Ectodermal cell (in vitro differentiated cells): ENCODE data around the gene IQSEC1.

Experiments used
- H3K27ac ChIP-seq: 2 replicates; pipeline ENCODE4 v1.7.0; 2013; ENCODE audit warnings: mild to moderate bottlenecking, low read depth, low read length; ENCODE audit not compliant: insufficient read depth, poor library complexity, severe bottlenecking
- H3K27me3 ChIP-seq: 2 replicates; pipeline ENCODE4 v1.7.0; 2013; ENCODE audit warnings: mild to moderate bottlenecking, low read length; ENCODE audit not compliant: insufficient read depth, control insufficient read depth, poor library complexity, severe bottlenecking
- H3K36me3 ChIP-seq: one replicate; pipeline ENCODE4 v1.7.0; 2013; ENCODE audit warnings: low read length; ENCODE audit not compliant: control insufficient read depth, insufficient read depth
- H3K4me1 ChIP-seq: one replicate; pipeline ENCODE4 v1.7.0; 2013; ENCODE audit warnings: low read length; ENCODE audit not compliant: control insufficient read depth, insufficient read depth
- H3K4me3 ChIP-seq: 2 replicates; pipeline ENCODE4 v1.7.0; 2013; ENCODE audit warnings: low read depth, low read length, control low read depth; ENCODE audit not compliant: insufficient read depth
- H3K9me3 ChIP-seq: 2 replicates; pipeline ENCODE4 v1.7.0; 2013; ENCODE audit warnings: mild to moderate bottlenecking, low read length, moderate library complexity; ENCODE audit not compliant: control insufficient read depth
- WGBS, 2 experiments: methylation state at CpG; one replicate each; pipeline ENCODE4 v1.1.7; 2013; ENCODE audit warnings: missing lambda C conversion rate in 2 of 2; 5-methylcytosine and 5-hydroxymethylcytosine counted together

IQSEC1 gene

DNA sequence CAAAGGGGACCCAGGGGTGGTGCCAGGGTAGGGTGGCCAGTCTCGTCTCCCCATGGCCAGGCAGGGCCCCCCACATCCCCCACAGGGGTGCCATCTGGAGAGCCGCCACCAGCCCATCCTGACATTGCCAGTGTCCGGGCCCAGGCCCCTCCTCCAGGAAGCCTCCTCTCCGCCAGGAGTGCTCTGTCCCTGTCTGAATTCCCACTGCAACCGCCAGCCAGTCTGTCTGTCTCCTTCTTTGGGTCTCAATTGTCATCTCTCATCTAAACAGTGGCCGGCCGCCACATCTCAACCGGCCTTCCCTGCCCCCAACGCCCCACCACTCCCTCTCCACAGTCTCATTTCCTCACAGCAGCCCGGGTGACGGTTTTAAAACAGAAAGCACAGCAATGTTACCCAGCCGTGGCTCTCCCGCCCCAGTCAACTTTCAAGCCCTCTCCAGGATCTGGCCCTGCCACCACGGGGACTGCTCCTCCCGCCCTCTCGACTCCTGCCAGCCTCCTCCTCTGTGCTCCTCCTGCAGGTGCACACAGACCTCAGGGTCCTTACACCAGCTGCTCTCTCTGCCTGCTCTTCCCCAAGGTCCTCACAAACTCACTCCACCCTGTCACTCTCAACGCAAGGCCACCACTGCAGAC is 57.0 kb downstream of the IQSEC1 start:
- no peak overlapping the region for H3K4me3 ChIP-seq
- H3K4me1 ChIP-seq = peaks cover 69% of the 10 kb centered on the region
- H3K36me3 ChIP-seq = no peaks in the 10 kb centered on the region
- WGBS, 2 experiments = 54 to 57% methylated on average over 17 of the region's 17 CpGs
- no peaks in the 10 kb centered on the region for H3K9me3 ChIP-seq
- no peaks in the 10 kb centered on the region for H3K27me3 ChIP-seq
- H3K27ac ChIP-seq = peak overlapping the region; percentile 26

DNA sequence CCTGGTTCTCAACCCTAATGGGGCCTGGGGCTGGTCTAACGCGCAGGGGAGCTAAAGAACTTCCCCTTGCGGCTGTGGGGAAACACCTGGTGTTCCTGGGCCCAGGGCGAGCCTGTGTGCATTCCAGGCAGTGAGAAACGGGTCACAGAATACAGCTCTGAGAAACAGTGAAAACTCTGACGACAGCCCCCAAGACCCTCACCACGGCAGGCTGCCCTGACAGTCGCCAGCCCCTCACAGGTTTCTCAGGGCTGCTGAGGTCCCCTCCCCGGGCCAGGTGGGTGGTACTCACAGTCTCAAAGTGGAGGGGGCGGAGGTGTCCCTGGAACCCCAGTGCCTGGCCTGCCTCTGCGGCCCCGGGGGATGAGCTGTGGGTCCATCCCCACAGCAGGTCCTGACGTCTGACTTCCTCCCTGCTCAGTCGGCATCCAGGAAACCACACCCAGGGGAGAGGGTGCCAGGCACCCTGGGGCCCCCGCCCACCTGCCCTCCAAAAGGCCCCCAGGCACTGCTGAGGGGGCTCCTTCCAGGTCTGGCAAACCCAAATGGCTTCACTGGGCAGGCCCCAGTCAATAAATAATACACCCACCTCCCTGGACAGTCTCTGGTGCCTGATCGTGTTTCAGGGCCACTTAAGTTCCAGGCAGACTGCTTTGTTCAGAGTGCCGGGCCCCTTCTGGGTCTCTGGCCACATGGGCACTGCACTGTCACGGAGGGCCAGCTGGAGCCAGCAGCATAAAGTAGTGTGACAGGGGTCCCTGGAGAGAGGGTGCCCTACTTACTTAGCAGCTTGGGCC is 57.7 kb downstream of the IQSEC1 start:
- no peaks in the 10 kb centered on the region for H3K27me3 ChIP-seq
- WGBS, 2 experiments = 84 to 87% methylated on average over 18 of the region's 18 CpGs
- H3K4me3 ChIP-seq = no peak overlapping the region
- H3K36me3 ChIP-seq = no peaks in the 10 kb centered on the region
- peak overlapping the region; percentile 26 for H3K27ac ChIP-seq
- H3K9me3 ChIP-seq = no peaks in the 10 kb centered on the region
- H3K4me1 ChIP-seq = peaks cover 66% of the 10 kb centered on the region

DNA sequence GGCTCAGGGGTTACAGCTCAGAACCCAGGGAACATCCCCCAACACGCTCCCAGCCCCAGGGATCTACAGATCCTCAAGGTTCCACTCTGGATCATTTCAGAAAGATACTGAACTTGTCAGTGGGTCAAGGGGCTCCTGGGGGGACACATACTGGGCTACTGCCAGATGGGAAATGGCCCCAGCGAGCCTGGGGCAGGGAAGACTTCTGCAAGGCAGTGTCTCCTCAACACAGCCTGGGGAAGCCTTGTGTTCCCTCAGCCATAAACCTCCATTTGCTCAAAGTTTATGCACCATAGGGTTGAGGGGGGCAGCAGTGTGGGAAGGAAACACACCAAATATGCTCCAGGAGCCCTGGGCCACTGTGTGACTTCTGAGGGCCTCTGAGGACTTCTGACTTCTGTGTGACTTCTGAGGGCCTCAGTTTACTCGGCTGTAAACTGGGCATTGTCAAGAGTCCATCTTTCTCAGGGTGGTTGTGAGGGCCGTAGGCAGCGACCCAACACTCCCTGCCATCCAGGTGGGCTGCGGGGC is 58.4 kb downstream of the IQSEC1 start:
- 92 to 94% methylated on average over 6 of the region's 6 CpGs for WGBS, 2 experiments
- H3K9me3 ChIP-seq = no peaks in the 10 kb centered on the region
- no peak overlapping the region for H3K4me3 ChIP-seq
- H3K27me3 ChIP-seq = no peaks in the 10 kb centered on the region
- peaks cover 60% of the 10 kb centered on the region for H3K4me1 ChIP-seq
- no peaks in the 10 kb centered on the region for H3K36me3 ChIP-seq
- H3K27ac ChIP-seq = no peak overlapping the region

DNA sequence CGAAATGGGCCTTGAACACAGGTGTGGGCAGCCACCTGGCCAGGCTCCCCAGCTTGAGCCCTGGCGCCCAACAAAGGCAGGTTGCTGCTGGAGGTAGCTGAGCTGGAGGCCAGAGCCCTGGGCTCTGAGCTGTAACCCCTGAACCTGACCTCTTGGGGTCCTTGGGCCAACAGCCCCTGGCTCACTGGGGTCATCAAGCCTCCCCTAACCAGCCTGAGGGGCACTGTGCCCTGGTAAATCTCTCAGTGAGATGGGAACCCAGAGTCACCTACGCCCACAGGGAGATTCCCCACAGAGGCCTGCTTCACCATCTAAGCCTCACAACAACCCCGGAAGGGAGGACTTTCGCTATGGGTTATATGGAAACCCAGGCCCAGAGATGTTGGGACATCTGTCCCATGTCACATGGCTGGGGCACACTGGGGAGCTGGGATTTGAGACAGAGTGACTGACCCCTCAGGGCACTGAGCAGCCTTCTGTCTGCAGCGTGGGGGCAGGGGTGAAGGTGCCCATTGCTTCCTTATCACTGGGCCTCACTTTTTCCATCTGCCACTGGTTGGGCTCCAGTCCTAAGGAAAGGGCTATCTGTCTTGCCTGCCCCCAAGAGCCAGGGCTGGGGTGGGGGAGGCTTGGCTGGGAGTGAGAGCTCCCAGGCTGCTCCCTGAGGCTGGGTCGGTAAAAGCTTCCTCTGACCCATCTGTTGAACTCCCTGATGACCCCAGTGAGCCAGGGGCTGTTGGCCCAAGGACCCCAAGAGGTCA is 59.1 kb downstream of the IQSEC1 start:
- Histone ChIP-seq H3K9me3 (no peaks in the 10 kb centered on the region), H3K36me3 (no peaks in the 10 kb centered on the region), H3K4me1 (peaks cover 54% of the 10 kb centered on the region), H3K27me3 (no peaks in the 10 kb centered on the region), H3K27ac (no peak overlapping the region), H3K4me3 (no peak overlapping the region)
- 89 to 90% methylated on average over 7 of the region's 7 CpGs for WGBS, 2 experiments

DNA sequence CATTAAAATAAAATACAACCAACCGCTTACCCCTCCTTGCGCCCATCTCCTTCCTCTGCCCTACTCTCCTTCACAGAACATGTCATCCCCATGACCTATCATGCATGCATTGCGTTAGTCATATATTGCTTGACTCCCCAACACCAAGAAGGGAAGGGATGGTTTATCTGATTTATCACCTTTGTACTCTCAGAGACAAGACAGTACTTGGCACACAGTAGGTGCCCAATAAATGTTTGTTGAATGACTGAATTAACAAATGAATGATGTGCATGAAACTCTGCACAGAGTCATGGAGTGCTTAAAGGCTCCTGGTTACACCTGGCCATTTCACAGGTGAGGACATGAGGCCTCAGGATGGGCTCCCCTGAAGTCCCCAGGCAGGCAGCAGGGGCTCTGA is 59.7 kb downstream of the IQSEC1 start:
- 92 to 98% methylated on average over 3 of the region's 3 CpGs for WGBS, 2 experiments

DNA sequence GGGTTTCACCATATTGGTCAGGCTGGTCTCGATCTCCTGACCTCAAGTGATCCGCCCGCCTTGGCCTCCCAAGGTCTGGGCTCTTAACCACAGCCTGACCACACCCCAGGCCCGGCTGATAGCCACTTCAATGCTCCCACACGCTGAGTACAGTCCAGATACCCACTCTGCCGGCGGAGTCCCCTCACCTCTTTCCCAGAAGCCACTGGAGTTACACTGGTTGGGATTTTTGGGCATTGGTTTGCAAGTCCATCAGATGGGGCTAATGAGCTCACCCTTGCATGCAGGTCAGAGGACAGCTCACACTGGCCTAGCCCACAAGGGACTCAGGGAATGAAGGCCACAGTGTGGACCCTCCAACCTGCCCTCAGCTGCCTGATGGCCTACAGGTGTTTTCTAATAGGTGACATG is 60.1 kb downstream of the IQSEC1 start:
- Histone ChIP-seq H3K27ac (no peak overlapping the region), H3K36me3 (no peaks in the 10 kb centered on the region), H3K4me3 (no peak overlapping the region), H3K9me3 (no peaks in the 10 kb centered on the region), H3K4me1 (peaks cover 44% of the 10 kb centered on the region), H3K27me3 (no peaks in the 10 kb centered on the region)
- 95% methylated on average over 7 of the region's 7 CpGs for WGBS, 2 experiments

More for the DNA sequence above, 59.7 kb downstream of the IQSEC1 start:
- Histone ChIP-seq H3K4me1 (peaks cover 48% of the 10 kb centered on the region), H3K36me3 (no peaks in the 10 kb centered on the region), H3K4me3 (no peak overlapping the region), H3K27me3 (no peaks in the 10 kb centered on the region), H3K27ac (no peak overlapping the region), H3K9me3 (no peaks in the 10 kb centered on the region)

DNA sequence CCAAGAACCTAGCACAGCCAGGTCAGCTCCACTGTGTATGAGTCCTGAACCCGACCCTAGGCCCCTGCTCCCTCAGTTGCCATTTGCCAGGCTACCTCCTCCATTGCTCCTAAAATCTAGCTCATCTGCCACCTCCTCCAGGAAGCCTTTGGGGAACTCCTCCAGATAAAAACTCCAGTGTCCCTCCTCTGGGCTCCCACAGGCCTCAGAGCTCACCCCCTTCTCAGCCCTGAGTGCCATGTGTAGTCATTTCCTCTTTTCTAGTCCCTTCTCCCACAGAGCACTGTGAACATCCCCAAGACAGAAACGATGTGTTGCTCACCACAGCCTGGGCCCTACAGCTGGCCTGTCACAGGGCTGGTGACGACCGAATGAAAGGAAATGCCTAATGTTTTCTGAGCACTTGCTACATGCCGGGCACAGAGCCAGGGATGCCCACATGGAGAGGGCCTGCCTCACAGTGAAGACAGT is 61.0 kb downstream of the IQSEC1 start:
- Histone ChIP-seq H3K27me3 (no peaks in the 10 kb centered on the region), H3K27ac (no peak overlapping the region), H3K9me3 (no peaks in the 10 kb centered on the region), H3K4me1 (peaks cover 35% of the 10 kb centered on the region), H3K4me3 (no peak overlapping the region), H3K36me3 (no peaks in the 10 kb centered on the region)
- WGBS, 2 experiments = 82% methylated on average over 5 of the region's 5 CpGs

DNA sequence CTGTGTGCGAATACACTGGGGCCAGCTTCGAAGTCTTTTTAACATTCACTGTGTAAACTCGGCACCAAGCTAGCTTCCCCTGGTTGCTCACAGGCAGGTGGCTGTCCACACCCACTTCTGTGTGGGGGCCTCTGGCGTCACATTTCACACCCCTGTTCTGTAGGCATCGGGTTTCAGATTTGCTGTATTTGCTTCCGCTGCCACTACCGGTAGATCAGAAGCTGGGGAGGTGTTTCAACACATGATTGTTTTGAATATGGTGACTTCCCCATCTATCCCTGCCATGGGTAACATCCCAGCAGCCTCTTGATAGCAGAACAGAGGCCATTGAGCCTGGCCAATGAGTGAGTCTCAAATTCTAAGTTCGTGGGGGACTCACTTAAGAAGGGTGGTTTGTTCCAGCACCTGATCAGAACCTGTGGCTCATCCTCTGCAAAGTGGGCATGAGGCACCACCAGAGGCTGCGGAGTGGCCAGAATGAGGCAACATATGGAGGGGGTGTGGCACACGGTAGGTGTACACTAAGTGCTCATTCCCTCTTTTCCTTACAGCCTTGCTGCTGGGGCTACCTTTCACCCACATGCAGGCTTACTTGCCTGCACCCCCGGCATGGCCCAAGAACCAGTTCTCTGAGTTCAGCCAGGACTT is 61.5 kb downstream of the IQSEC1 start:
- Histone ChIP-seq H3K27ac (no peak overlapping the region), H3K36me3 (no peaks in the 10 kb centered on the region), H3K4me3 (no peak overlapping the region), H3K9me3 (no peaks in the 10 kb centered on the region), H3K27me3 (no peaks in the 10 kb centered on the region), H3K4me1 (peaks cover 34% of the 10 kb centered on the region)
- 52 to 58% methylated on average over 11 of the region's 11 CpGs for WGBS, 2 experiments

DNA sequence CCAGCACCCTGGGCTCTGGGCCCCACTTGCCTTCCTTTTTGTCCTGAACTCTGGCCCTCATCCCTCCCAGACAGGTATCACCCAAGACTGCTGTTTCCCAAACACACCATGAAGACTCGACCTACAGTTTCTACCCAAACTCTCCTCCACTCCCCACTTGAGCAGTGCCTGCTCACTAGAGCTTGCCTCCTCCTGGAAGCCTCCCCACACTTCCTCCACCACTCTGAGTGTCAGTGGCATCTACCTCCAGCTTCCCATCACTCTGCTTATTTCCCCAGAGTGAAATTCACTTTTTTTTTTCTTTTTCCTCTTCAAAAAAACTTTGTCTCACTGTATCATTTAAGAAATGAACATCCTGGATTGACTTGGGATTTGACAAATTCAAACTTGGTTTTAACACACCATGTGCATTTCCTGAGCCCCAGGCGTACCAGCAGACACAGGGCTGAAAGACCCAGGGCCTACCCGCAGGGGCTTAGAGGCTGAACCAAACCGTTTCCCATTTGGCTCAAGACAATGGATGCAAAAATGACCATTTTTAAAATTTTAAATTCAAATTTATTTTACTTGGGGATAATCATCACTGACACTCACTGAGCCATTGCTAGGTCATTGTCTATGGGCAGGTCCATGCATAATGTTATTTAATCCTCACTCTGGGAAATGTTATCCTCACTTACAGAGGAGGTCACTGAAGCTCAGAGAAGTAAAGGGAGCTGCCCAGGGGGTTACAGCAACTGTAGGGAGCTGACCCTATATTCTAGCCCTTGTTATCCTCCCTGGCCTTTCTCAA is 62.3 kb downstream of the IQSEC1 start:
- no peaks in the 10 kb centered on the region for H3K27me3 ChIP-seq
- no peaks in the 10 kb centered on the region for H3K36me3 ChIP-seq
- H3K4me3 ChIP-seq = no peak overlapping the region
- H3K9me3 ChIP-seq = no peaks in the 10 kb centered on the region
- H3K4me1 ChIP-seq = peaks cover 28% of the 10 kb centered on the region
- no peak overlapping the region for H3K27ac ChIP-seq
- WGBS, 2 experiments = 74 to 79% methylated on average over 4 of the region's 4 CpGs
